ENCODE results near the gene PRR23E.

PRR23E gene

DNA sequence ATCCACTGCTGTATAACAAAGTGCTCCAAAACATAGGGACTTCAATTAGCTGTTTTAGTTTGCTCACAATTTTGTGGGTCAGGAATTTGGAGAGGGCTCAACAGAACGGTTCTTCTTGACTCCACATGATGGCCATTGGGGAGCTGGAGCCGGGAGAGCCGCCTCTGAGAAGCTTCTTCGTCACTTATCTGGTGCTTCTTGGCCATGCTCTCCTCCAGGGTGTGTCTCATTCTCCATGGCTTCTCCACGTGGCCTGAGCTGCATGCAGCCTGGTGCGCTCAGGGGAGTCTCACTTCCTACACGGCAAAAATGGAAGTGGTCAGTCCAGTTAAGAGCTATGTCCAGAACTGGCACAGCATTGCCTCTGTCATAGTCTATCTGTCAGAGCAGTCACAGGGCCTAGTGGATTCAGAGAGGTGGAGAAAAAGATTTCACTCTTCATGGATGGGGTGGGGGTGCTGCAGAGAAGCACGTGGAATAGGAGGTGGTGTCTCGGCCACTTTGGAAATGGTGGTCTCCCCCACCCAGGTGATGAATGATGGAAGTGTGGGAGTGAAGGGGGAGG is 26.3 kb upstream of the PRR23E start:
- Histone ChIP-seq H3K27me3 (ENCODE audit: control insufficient read depth, insufficient read depth, low read length) (no peaks in the 10 kb centered on the region), H3K9ac (ENCODE audit: low read length) (no peak overlapping the region), H3K4me3 (ENCODE audit: low read length) (no peak overlapping the region), H3K4me1 (ENCODE audit: control insufficient read depth, low read depth, low read length) (no peaks in the 10 kb centered on the region), H3K36me3 (ENCODE audit: control insufficient read depth, low read depth, low read length) (no peaks in the 10 kb centered on the region), H3K9me3 (ENCODE audit: control insufficient read depth, low read depth, low read length) (no peaks in the 10 kb centered on the region), H3K27ac (ENCODE audit: low read length) (no peak overlapping the region)

- no peak overlapping the region for H3K4me3 ChIP-seq (ENCODE audit: low read length)
- H3K9ac ChIP-seq (ENCODE audit: low read length), result no peak overlapping the region
- H3K4me1 ChIP-seq (ENCODE audit: control insufficient read depth, low read depth, low read length), result no peaks in the 10 kb centered on the region
- H3K27ac ChIP-seq (ENCODE audit: low read length), result no peak overlapping the region
- H3K9me3 ChIP-seq (ENCODE audit: control insufficient read depth, low read depth, low read length), result no peaks in the 10 kb centered on the region
- H3K27me3 ChIP-seq (ENCODE audit: control insufficient read depth, insufficient read depth, low read length), result no peaks in the 10 kb centered on the region
- H3K36me3 ChIP-seq (ENCODE audit: control insufficient read depth, low read depth, low read length), result no peaks in the 10 kb centered on the region
Measured at GRCh38 chr3:127167315-127168043, 25.5 kb upstream of the PRR23E start.

GRCh38 chr3:127168271-127168670 is 24.7 kb upstream of the PRR23E start:
- Histone ChIP-seq H3K27ac (ENCODE audit: low read length) (no peak overlapping the region), H3K27me3 (ENCODE audit: control insufficient read depth, insufficient read depth, low read length) (no peaks in the 10 kb centered on the region)

GRCh38 chr3:127170814-127171213 is 22.1 kb upstream of the PRR23E start:
- H3K27me3 ChIP-seq (ENCODE audit: control insufficient read depth, insufficient read depth, low read length), result no peaks in the 10 kb centered on the region
- no peak overlapping the region for H3K9ac ChIP-seq (ENCODE audit: low read length)
- no peaks in the 10 kb centered on the region for H3K36me3 ChIP-seq (ENCODE audit: control insufficient read depth, low read depth, low read length)
- no peaks in the 10 kb centered on the region for H3K4me1 ChIP-seq (ENCODE audit: control insufficient read depth, low read depth, low read length)
- H3K9me3 ChIP-seq (ENCODE audit: control insufficient read depth, low read depth, low read length), result no peaks in the 10 kb centered on the region
- no peak overlapping the region for H3K4me3 ChIP-seq (ENCODE audit: low read length)
- no peak overlapping the region for H3K27ac ChIP-seq (ENCODE audit: low read length)

More at GRCh38 chr3:127168271-127168670, 24.7 kb upstream of the PRR23E start:
- Histone ChIP-seq H3K9ac (ENCODE audit: low read length) (no peak overlapping the region), H3K36me3 (ENCODE audit: control insufficient read depth, low read depth, low read length) (no peaks in the 10 kb centered on the region), H3K4me1 (ENCODE audit: control insufficient read depth, low read depth, low read length) (no peaks in the 10 kb centered on the region), H3K9me3 (ENCODE audit: control insufficient read depth, low read depth, low read length) (no peaks in the 10 kb centered on the region), H3K4me3 (ENCODE audit: low read length) (no peak overlapping the region)

DNA sequence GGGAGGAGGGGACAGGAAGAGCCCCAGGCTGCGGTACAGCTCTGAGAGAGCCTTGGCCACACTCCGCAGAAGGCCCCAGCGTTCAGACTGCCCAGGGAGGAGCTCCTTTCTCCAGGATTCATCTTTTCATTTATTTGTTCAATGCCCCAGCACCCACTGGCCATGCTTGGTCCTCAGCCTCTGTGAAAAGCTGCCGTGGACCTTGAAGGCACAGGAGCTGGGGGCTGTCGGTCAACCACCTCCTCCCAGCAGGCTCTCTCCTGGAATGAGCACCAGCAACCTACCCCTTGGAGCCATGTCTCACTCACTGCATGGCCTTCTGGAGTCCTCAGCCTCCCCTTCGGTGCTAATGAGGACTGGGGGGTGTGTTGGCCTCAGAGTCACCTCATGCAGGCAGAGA is 21.6 kb upstream of the PRR23E start:
- Histone ChIP-seq H3K4me3 (ENCODE audit: low read length) (no peak overlapping the region), H3K9ac (ENCODE audit: low read length) (no peak overlapping the region), H3K4me1 (ENCODE audit: control insufficient read depth, low read depth, low read length) (no peaks in the 10 kb centered on the region), H3K36me3 (ENCODE audit: control insufficient read depth, low read depth, low read length) (no peaks in the 10 kb centered on the region), H3K9me3 (ENCODE audit: control insufficient read depth, low read depth, low read length) (no peaks in the 10 kb centered on the region), H3K27me3 (ENCODE audit: control insufficient read depth, insufficient read depth, low read length) (no peaks in the 10 kb centered on the region), H3K27ac (ENCODE audit: low read length) (no peak overlapping the region)

GRCh38 chr3:127171721-127172120 is 21.2 kb upstream of the PRR23E start:
- no peak overlapping the region for H3K4me3 ChIP-seq (ENCODE audit: low read length)
- H3K4me1 ChIP-seq (ENCODE audit: control insufficient read depth, low read depth, low read length), result no peaks in the 10 kb centered on the region
- no peaks in the 10 kb centered on the region for H3K27me3 ChIP-seq (ENCODE audit: control insufficient read depth, insufficient read depth, low read length)
- no peaks in the 10 kb centered on the region for H3K36me3 ChIP-seq (ENCODE audit: control insufficient read depth, low read depth, low read length)
- no peak overlapping the region for H3K9ac ChIP-seq (ENCODE audit: low read length)
- no peaks in the 10 kb centered on the region for H3K9me3 ChIP-seq (ENCODE audit: control insufficient read depth, low read depth, low read length)
- H3K27ac ChIP-seq (ENCODE audit: low read length), result no peak overlapping the region

- Histone ChIP-seq H3K27ac (ENCODE audit: low read length) (no peak overlapping the region), H3K27me3 (ENCODE audit: control insufficient read depth, insufficient read depth, low read length) (no peaks in the 10 kb centered on the region), H3K9me3 (ENCODE audit: control insufficient read depth, low read depth, low read length) (no peaks in the 10 kb centered on the region), H3K36me3 (ENCODE audit: control insufficient read depth, low read depth, low read length) (no peaks in the 10 kb centered on the region), H3K4me3 (ENCODE audit: low read length) (no peak overlapping the region), H3K4me1 (ENCODE audit: control insufficient read depth, low read depth, low read length) (no peaks in the 10 kb centered on the region), H3K9ac (ENCODE audit: low read length) (no peak overlapping the region)
Measured at GRCh38 chr3:127172211-127172610, 20.7 kb upstream of the PRR23E start.

DNA sequence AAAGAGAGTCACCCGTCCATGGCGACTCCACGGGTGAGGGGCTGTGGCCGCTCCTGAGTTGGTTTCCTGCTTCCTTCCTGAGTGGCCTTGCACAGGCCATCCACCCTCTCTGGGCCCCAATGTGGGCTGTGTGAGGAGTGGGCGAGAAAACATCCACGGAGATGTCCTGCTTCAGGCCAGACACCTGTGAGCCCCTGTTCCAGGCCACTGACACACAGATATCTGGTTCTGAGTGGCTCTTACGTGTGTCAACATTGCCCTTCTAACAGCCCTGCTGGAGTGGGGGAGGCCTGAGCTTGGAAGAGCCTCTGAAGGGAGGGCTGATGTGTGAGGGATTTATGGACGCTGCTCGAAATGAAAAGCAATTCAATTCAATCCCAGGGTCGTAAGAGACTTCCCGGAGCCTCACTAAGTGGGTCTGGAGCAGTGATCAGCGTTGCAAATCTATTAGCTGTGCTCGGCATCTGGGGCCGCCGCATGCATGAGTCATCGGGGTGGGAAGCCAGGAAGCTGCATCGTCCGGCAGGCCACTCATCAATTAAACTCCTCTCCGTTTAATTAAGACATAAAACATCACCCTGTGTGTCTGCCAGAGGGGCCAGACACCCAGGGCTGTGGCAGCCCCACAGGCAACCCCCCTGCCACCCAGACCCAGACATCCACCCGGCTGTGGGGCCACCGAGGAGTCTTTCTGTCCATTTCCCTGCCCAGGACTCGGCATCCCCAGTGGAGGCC is 20.0 kb upstream of the PRR23E start:
- H3K27me3 ChIP-seq (ENCODE audit: control insufficient read depth, insufficient read depth, low read length), result no peaks in the 10 kb centered on the region
- H3K36me3 ChIP-seq (ENCODE audit: control insufficient read depth, low read depth, low read length), result no peaks in the 10 kb centered on the region
- no peaks in the 10 kb centered on the region for H3K4me1 ChIP-seq (ENCODE audit: control insufficient read depth, low read depth, low read length)
- H3K9ac ChIP-seq (ENCODE audit: low read length), result no peak overlapping the region
- no peak overlapping the region for H3K4me3 ChIP-seq (ENCODE audit: low read length)
- no peak overlapping the region for H3K27ac ChIP-seq (ENCODE audit: low read length)
- no peaks in the 10 kb centered on the region for H3K9me3 ChIP-seq (ENCODE audit: control insufficient read depth, low read depth, low read length)

- H3K27ac ChIP-seq (ENCODE audit: low read length), result no peak overlapping the region
- no peak overlapping the region for H3K9ac ChIP-seq (ENCODE audit: low read length)
- H3K4me1 ChIP-seq (ENCODE audit: control insufficient read depth, low read depth, low read length), result no peaks in the 10 kb centered on the region
- H3K4me3 ChIP-seq (ENCODE audit: low read length), result no peak overlapping the region
- no peaks in the 10 kb centered on the region for H3K9me3 ChIP-seq (ENCODE audit: control insufficient read depth, low read depth, low read length)
- H3K36me3 ChIP-seq (ENCODE audit: control insufficient read depth, low read depth, low read length), result no peaks in the 10 kb centered on the region
- H3K27me3 ChIP-seq (ENCODE audit: control insufficient read depth, insufficient read depth, low read length), result no peaks in the 10 kb centered on the region
Measured at GRCh38 chr3:127173516-127174166, 19.3 kb upstream of the PRR23E start.

DNA sequence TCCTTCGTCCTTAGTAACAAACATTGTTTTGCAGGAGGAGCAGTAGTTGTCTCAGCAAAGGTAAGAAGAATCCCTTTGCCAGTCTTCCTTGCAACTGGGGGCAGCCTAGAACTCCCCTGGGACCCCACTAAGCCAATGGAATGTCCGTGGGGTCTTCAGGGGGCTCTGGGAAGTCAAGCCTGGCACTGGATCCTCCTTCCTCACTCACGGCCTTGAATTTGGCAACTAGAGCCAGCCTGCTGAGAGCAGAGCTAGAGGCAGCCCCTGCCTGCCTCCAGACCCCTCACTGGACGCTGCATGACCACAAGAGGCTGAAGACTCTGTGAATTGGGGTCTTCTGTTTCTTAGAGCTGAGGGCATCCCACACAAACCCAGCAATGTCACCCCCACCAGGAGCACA is 18.6 kb upstream of the PRR23E start:
- H3K4me1 ChIP-seq (ENCODE audit: control insufficient read depth, low read depth, low read length), result no peaks in the 10 kb centered on the region
- no peak overlapping the region for H3K4me3 ChIP-seq (ENCODE audit: low read length)
- no peak overlapping the region for H3K27ac ChIP-seq (ENCODE audit: low read length)
- H3K9me3 ChIP-seq (ENCODE audit: control insufficient read depth, low read depth, low read length), result no peaks in the 10 kb centered on the region
- H3K36me3 ChIP-seq (ENCODE audit: control insufficient read depth, low read depth, low read length), result no peaks in the 10 kb centered on the region
- no peak overlapping the region for H3K9ac ChIP-seq (ENCODE audit: low read length)
- no peaks in the 10 kb centered on the region for H3K27me3 ChIP-seq (ENCODE audit: control insufficient read depth, insufficient read depth, low read length)

DNA sequence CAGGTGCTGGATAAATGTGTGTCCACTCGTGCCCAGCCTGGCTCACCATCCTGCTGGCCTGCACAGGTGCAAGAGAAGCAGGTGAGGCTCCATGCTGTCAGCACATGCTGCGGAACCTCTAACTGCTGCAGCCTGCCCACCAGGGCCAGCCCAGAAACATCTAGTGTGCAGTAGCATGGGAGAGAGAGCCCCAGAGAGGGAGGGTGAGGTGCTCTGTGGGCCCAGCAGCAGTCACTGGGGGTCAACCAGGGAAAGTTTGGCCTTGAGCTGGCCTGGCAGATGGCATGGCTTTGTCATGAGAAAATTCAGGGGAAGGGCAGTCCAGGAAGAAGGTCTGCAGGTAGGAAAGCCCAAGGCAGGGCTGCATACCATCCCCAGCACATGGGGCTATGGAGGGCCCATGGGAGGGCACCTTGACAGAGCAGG is 18.2 kb upstream of the PRR23E start:
- no peak overlapping the region for H3K27ac ChIP-seq (ENCODE audit: low read length)
- H3K9ac ChIP-seq (ENCODE audit: low read length), result no peak overlapping the region
- no peaks in the 10 kb centered on the region for H3K4me1 ChIP-seq (ENCODE audit: control insufficient read depth, low read depth, low read length)
- no peak overlapping the region for H3K4me3 ChIP-seq (ENCODE audit: low read length)
- H3K27me3 ChIP-seq (ENCODE audit: control insufficient read depth, insufficient read depth, low read length), result no peaks in the 10 kb centered on the region
- H3K9me3 ChIP-seq (ENCODE audit: control insufficient read depth, low read depth, low read length), result no peaks in the 10 kb centered on the region
- no peaks in the 10 kb centered on the region for H3K36me3 ChIP-seq (ENCODE audit: control insufficient read depth, low read depth, low read length)
